ENCODE data around the gene CASZ1. TPM values are rescaled to one million over a fixed set of nuclear protein-coding genes. Genes with fewer than 3 reads are reported as not detected.
A peak's percentile ranks its signal among the peaks of the same experiment; 100 is the strongest.

Gene CASZ1
- total and polyA plus RNA-seq, 10 of the 15 experiments (the other 5 are each of a cell fraction or from before 2014, with no cell fraction given), result 0.52 to 9.8 (median 3.7) TPM

- H3K4me3 ChIP-seq, result peak overlapping the region; percentile 44; the same call in 1 of the 2 replicates
- TF ChIP-seq NR2C1 (IDR thresholded peaks at IDR 0.05), result no peak
- TF ChIP-seq BCL3 (IDR thresholded peaks at IDR 0.05; ENCODE audit: borderline replicate concordance, insufficient read depth, low read depth, low read length, poor library complexity, severe bottlenecking), result no peak
- 0 out of 2 replicates have a peak, but pooled peaks have one; percentile 21 for TF ChIP-seq NR2F1 (conservative IDR thresholded peaks at IDR 0.05)
- no peak for TF ChIP-seq ZBTB40 (IDR thresholded peaks at IDR 0.05; ENCODE audit: borderline replicate concordance)
- peak; percentile 52; the same call in 1 of the 2 replicates for TF ChIP-seq LARP7 (IDR thresholded peaks at IDR 0.05)
- no peak for TF ChIP-seq KLF5 (IDR thresholded peaks at IDR 0.05; ENCODE audit: partially characterized antibody)
- no peak for TF ChIP-seq WRNIP1 (IDR thresholded peaks at IDR 0.05; ENCODE audit: borderline replicate concordance, low read depth, low read length)
- peak; percentile 31; the same call in 1 of the 2 replicates for TF ChIP-seq IKZF1 (conservative IDR thresholded peaks at IDR 0.05)
- TF ChIP-seq SREBF2 (IDR thresholded peaks at IDR 0.05; ENCODE audit: low read length), result no peak
- TF ChIP-seq BACH1 (IDR thresholded peaks at IDR 0.05; ENCODE audit: borderline replicate concordance), result peak; percentile 41; the same call in 1 of the 2 replicates
- TF ChIP-seq BHLHE40 (IDR thresholded peaks at IDR 0.05; ENCODE audit: borderline replicate concordance in 1 of 2, low read depth in 2 of 2, low read length in 1 of 2), result peak in 1 of 2 experiments; percentile 5; a peak in 1 of 4 replicates
- peaks cover 15% of the 10 kb centered on the region for H3K4me1 ChIP-seq (ENCODE audit: control insufficient read depth, insufficient read depth, low read length)
- no TSS peak for BruUV-seq (replicated peaks)
- RAD21 ChIA-PET (ENCODE audit: unreplicated experiment), result no interaction called here
- POLR2A ChIA-PET, result interaction anchor here (0.6 kb wide), 1 partner anchor 100 kb away, joined by 4 read pairs; no protein-coding TSS in a partner anchor
- FAIRE-seq (no peak), DNase-seq (ENCODE audit: low read depth, low spot score) (no peak), ATAC-seq (peak; percentile 27)
- H3K27me3 ChIP-seq (replicated peaks in 1 of 2; ENCODE audit: control insufficient read depth in 2 of 2, insufficient read depth in 2 of 2, low read length in 1 of 2), result no peaks in the 10 kb centered on the region; a peak in 1 of 4 replicates
- no peak overlapping the region for H3K27ac ChIP-seq (ENCODE audit: control insufficient read depth, insufficient read depth)
- in situ Hi-C loops (cut with MboI) (no loop called here), intact Hi-C loops (cut with micrococcal nuclease; ENCODE audit: unreplicated experiment) (loop anchor here (5.0 kb wide), 2 partner anchors 183 to 247 kb away; no protein-coding TSS in a partner anchor)
- no peaks in the 10 kb centered on the region for H4K20me1 ChIP-seq (ENCODE audit: control insufficient read depth, insufficient read depth)
- H3K9me3 ChIP-seq (replicated peaks; ENCODE audit: control insufficient read depth, insufficient read depth, low read length), result no peaks in the 10 kb centered on the region
- H3K36me3 ChIP-seq (ENCODE audit: control insufficient read depth in 2 of 2, insufficient read depth in 2 of 2, low read length in 1 of 2), result no peaks in the 10 kb centered on the region
- H3K79me2 ChIP-seq (ENCODE audit: control insufficient read depth, insufficient read depth, low read length), result peaks cover 15% of the 10 kb centered on the region
- no peak overlapping the region; the same call in 1 of the 2 replicates for H2AFZ ChIP-seq (ENCODE audit: control insufficient read depth, low read depth, low read length)
- WGBS (ENCODE audit: insufficient coverage, insufficient replicate concordance, low lambda C conversion rate, missing lambda C conversion rate), result 8% methylated on average over 32 of the region's 126 CpGs
- CTCF ChIA-PET, result no interaction called here
- H3K9ac ChIP-seq (ENCODE audit: control insufficient read depth, insufficient read depth, low read length), result peak overlapping the region; percentile 38; the same call in 1 of the 2 replicates
- SMC1A ChIA-PET (ENCODE audit: uncharacterized antibody, unreplicated experiment), result no interaction called here
- peak overlapping the region; percentile 50; the same call in 1 of the 2 replicates for H3K4me2 ChIP-seq (ENCODE audit: control insufficient read depth, insufficient read depth)
Observed at GRCh38 chr1:10694633-10695627, 101.5 kb downstream of the CASZ1 start.
